C4-2B (cell line): ENCODE results near the gene PRKCH.

Experiments
- ZFX ChIP-seq: fragments of 450-650 bp; IDR thresholded peaks from 2 replicates; pipeline ENCODE4 v1.6.1; 2017
- TF ChIP-seq, protein P1 (sequence below): fragments of 450-650 bp; conservative IDR thresholded peaks from 2 replicates; pipeline ENCODE4 v1.5.1; 2017; ENCODE audit warnings: mild to moderate bottlenecking

DNA sequence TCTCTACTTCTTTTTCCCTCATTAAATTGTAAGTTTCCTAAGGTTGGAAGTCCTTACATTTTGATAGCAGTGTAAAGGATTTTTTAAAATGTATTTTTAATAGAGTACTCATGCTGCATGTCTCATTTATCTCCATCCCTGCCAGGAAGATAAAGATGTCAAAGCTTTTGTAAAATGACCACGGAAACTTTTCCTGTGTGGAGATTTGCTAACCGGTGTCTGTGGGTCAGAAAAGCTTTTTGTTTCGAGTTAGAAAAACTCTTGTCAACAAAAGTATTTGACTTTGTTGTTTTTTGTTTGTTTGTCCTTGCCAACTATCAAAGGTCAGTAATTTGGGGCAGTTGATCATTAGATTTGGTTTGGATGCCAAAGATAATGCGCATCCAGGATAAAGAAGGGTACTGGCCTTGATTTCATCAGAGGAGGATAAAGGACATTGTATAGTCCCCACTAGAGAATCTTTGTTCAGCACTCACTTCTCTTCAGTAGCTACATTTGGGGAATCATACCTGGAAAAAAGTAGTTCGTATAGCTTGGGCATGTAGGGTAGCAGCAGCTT, 217.2 kb downstream of the PRKCH start:
- TF ChIP-seq, protein P1, sequence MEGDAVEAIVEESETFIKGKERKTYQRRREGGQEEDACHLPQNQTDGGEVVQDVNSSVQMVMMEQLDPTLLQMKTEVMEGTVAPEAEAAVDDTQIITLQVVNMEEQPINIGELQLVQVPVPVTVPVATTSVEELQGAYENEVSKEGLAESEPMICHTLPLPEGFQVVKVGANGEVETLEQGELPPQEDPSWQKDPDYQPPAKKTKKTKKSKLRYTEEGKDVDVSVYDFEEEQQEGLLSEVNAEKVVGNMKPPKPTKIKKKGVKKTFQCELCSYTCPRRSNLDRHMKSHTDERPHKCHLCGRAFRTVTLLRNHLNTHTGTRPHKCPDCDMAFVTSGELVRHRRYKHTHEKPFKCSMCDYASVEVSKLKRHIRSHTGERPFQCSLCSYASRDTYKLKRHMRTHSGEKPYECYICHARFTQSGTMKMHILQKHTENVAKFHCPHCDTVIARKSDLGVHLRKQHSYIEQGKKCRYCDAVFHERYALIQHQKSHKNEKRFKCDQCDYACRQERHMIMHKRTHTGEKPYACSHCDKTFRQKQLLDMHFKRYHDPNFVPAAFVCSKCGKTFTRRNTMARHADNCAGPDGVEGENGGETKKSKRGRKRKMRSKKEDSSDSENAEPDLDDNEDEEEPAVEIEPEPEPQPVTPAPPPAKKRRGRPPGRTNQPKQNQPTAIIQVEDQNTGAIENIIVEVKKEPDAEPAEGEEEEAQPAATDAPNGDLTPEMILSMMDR, result no peak
- no peak for TF ChIP-seq ZFX
